Duodenal mucosa (tissue), 2 donors: ENCODE results near the gene OR10H5.
A peak's percentile ranks its signal among the peaks of the same experiment; 100 is the strongest.
"Not testable (repeated sequence)": the region's sequence is repeated elsewhere in the genome, so short reads cannot be mapped to it uniquely, and the experiment has no call there.

Experiments used
- H3K27ac ChIP-seq: one replicate; pipeline ENCODE4 v1.7.0; 2013; ENCODE audit warnings: low read depth, low read length
- H3K27me3 ChIP-seq, 2 donors: one replicate each; pipeline ENCODE4 v1.7.0; 2013; ENCODE audit warnings: low read length in 2 of 2, control low read depth in 1 of 2; ENCODE audit not compliant: insufficient read depth in 2 of 2, control insufficient read depth in 1 of 2
- H3K36me3 ChIP-seq, 2 donors: one replicate each; pipeline ENCODE4 v1.7.0; 2013; ENCODE audit warnings: low read length in 2 of 2, control low read depth in 1 of 2; ENCODE audit not compliant: insufficient read depth in 2 of 2, control insufficient read depth in 1 of 2
- H3K4me1 ChIP-seq, 2 donors: one replicate each; pipeline ENCODE4 v1.7.0; 2013; ENCODE audit warnings: low read length in 2 of 2, control low read depth in 1 of 2; ENCODE audit not compliant: insufficient read depth in 2 of 2, control insufficient read depth in 1 of 2
- H3K4me3 ChIP-seq, 2 donors: one replicate each; pipeline ENCODE4 v1.7.0; 2013; ENCODE audit warnings: low read length in 2 of 2, low read depth in 1 of 2
- H3K9ac ChIP-seq, 2 donors: one replicate each; pipeline ENCODE4 v1.7.0; 2013; ENCODE audit warnings: low read length in 2 of 2, low read depth in 1 of 2
- H3K9me3 ChIP-seq, 2 donors: one replicate each; pipeline ENCODE4 v1.7.0; 2013; ENCODE audit warnings: low read length in 2 of 2, control low read depth in 1 of 2; ENCODE audit not compliant: control insufficient read depth in 1 of 2

The OR10H5 gene

GRCh38 chr19:15810335-15810734 lies 22.9 kb downstream of the OR10H5 start:
- no peak overlapping the region for H3K27ac ChIP-seq
- H3K9me3 ChIP-seq = no peaks in the 10 kb centered on the region
- no peaks in the 10 kb centered on the region for H3K36me3 ChIP-seq
- no peak overlapping the region for H3K9ac ChIP-seq
- H3K4me1 ChIP-seq = no peaks in the 10 kb centered on the region
- H3K4me3 ChIP-seq = peak overlapping the region; percentile 10 to 20
- H3K27me3 ChIP-seq = peaks cover 0 to 8% of the 10 kb centered on the region in 2 donors

GRCh38 chr19:15811476-15811875 lies 24.0 kb downstream of the OR10H5 start:
- H3K27ac ChIP-seq = no peak overlapping the region
- no peak overlapping the region for H3K4me3 ChIP-seq
- H3K36me3 ChIP-seq = no peaks in the 10 kb centered on the region
- H3K27me3 ChIP-seq = peaks cover 0 to 8% of the 10 kb centered on the region in 2 donors
- H3K4me1 ChIP-seq = no peaks in the 10 kb centered on the region
- no peak overlapping the region for H3K9ac ChIP-seq
- no peaks in the 10 kb centered on the region for H3K9me3 ChIP-seq

GRCh38 chr19:15812060-15812722 lies 24.7 kb downstream of the OR10H5 start:
- H3K36me3 ChIP-seq = no peaks in the 10 kb centered on the region
- H3K4me1 ChIP-seq = no peaks in the 10 kb centered on the region
- peaks cover 0 to 8% of the 10 kb centered on the region in 2 donors for H3K27me3 ChIP-seq
- no peak overlapping the region for H3K9ac ChIP-seq
- H3K9me3 ChIP-seq = no peaks in the 10 kb centered on the region
- no peak overlapping the region for H3K4me3 ChIP-seq
- H3K27ac ChIP-seq = no peak overlapping the region

- Histone ChIP-seq H3K36me3 (no peaks in the 10 kb centered on the region), H3K4me1 (no peaks in the 10 kb centered on the region), H3K27me3 (peaks cover 0 to 8% of the 10 kb centered on the region in 2 donors), H3K4me3 (no peak overlapping the region), H3K9me3 (no peaks in the 10 kb centered on the region), H3K9ac (no peak overlapping the region), H3K27ac (no peak overlapping the region)
These were observed 26.5 kb downstream of the OR10H5 start for GRCh38 chr19:15813916-15814315.

GRCh38 chr19:15815306-15815705 lies 27.8 kb downstream of the OR10H5 start, which contains the start of gene OR10H1:
OR10H1 (minus strand) TSS chr19:15815664; CDS start chr19:15808037, 7,627 bp downstream.
- no peak within 1 kb of the TSS for H3K9ac ChIP-seq
- peaks cover 0 to 8% of the 10 kb centered on the region in 2 donors for H3K27me3 ChIP-seq
- H3K4me1 ChIP-seq = no peaks in the 10 kb centered on the region
- no peak within 1 kb of the TSS for H3K27ac ChIP-seq
- no peaks in the 10 kb centered on the region for H3K9me3 ChIP-seq
- no peak within 1 kb of the TSS for H3K4me3 ChIP-seq
- no peaks in the 10 kb centered on the region for H3K36me3 ChIP-seq

GRCh38 chr19:15820646-15821045 lies 33.2 kb downstream of the OR10H5 start:
- Histone ChIP-seq H3K27ac (no peak overlapping the region), H3K4me1 (no peaks in the 10 kb centered on the region), H3K27me3 (no peaks in the 10 kb centered on the region), H3K36me3 (no peaks in the 10 kb centered on the region), H3K9ac (no peak overlapping the region), H3K9me3 (no peaks in the 10 kb centered on the region), H3K4me3 (no peak overlapping the region)

GRCh38 chr19:15825753-15826152 lies 38.3 kb downstream of the OR10H5 start:
- Histone ChIP-seq H3K9ac (no peak overlapping the region), H3K9me3 (no peaks in the 10 kb centered on the region), H3K27me3 (no peaks in the 10 kb centered on the region), H3K27ac (no peak overlapping the region), H3K4me1 (peaks cover 7 to 11% of the 10 kb centered on the region in 2 donors), H3K4me3 (no peak overlapping the region), H3K36me3 (no peaks in the 10 kb centered on the region)

GRCh38 chr19:15828121-15828610 lies 40.7 kb downstream of the OR10H5 start:
- Histone ChIP-seq H3K4me3 (no peak overlapping the region), H3K27me3 (no peaks in the 10 kb centered on the region), H3K4me1 (peaks cover 7 to 11% of the 10 kb centered on the region in 2 donors), H3K36me3 (no peaks in the 10 kb centered on the region), H3K27ac (no peak overlapping the region), H3K9ac (no peak overlapping the region), H3K9me3 (no peaks in the 10 kb centered on the region)

GRCh38 chr19:15828611-15829305 lies 41.3 kb downstream of the OR10H5 start:
- H3K4me3 ChIP-seq, H3K27ac ChIP-seq, H3K9ac ChIP-seq, H3K36me3 ChIP-seq, H3K9me3 ChIP-seq, H3K27me3 ChIP-seq: not testable (repeated sequence)
- H3K4me1 ChIP-seq = peaks cover 7 to 11% of the 10 kb centered on the region in 2 donors

GRCh38 chr19:15829306-15829698 lies 41.8 kb downstream of the OR10H5 start:
- Histone ChIP-seq H3K4me3 (no peak overlapping the region), H3K27me3 (no peaks in the 10 kb centered on the region), H3K27ac (no peak overlapping the region), H3K4me1 (peaks cover 7 to 11% of the 10 kb centered on the region in 2 donors), H3K9ac (no peak overlapping the region), H3K36me3 (no peaks in the 10 kb centered on the region), H3K9me3 (no peaks in the 10 kb centered on the region)
